ENCODE data around the gene PTPRN2. TPM values are rescaled to one million over a fixed set of nuclear protein-coding genes. Genes with fewer than 3 reads are reported as not detected.

PTPRN2 gene
- total and polyA plus RNA-seq, 2 of the 13 experiments (the other 11 are each of a cell fraction or from before 2014, with no cell fraction given) = 2.5 to 24.2 TPM

DNA sequence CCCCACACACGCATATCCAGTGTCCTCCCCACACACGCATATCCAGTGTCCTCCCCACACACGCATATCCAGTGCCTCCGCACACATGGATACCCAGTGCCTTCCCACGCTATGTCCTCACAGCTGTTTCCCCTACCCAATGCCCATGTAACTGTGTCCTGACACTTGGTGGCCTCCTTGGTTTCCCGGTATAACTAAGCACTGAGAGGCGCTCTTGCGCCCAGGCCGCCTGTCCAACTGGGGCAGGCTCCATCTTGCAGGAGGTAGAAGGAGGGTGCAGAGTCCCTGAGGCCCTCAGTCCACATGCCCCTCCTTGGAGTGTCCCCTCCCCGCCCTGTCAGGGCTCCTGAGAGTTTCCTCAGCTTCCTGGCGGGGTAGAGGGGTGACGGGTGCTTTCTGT, 715.2 kb downstream of the PTPRN2 start:
- POLR2A ChIA-PET = no interaction called here
- intact Hi-C loops (cut with micrococcal nuclease; ENCODE audit: unreplicated experiment) = no loop called here
- ATAC-seq = no peak

More for the DNA sequence above, 715.2 kb downstream of the PTPRN2 start:
- H3K79me2 ChIP-seq (ENCODE audit: insufficient read depth, low read length) = no peaks in the 10 kb centered on the region
- peaks cover 2 to 5% of the 10 kb centered on the region in 2 experiments; a peak in 3 of 5 replicates for H3K27me3 ChIP-seq (ENCODE audit: control insufficient read depth in 1 of 2, insufficient read depth in 2 of 2, low read length in 2 of 2)
- H3K4me3 ChIP-seq (replicated peaks in 1 of 3; ENCODE audit: insufficient read depth in 1 of 3, low read depth in 2 of 3, low read length in 3 of 3) = no peak overlapping the region
- no peak for DNase-seq (ENCODE audit: low spot score)
- no peak for FAIRE-seq
- TF ChIP-seq ZNF207 (IDR thresholded peaks at IDR 0.05; ENCODE audit: borderline replicate concordance) (no peak), ATF7 (IDR thresholded peaks at IDR 0.05) (no peak), ATF7 (CRISPR knock-in tag; IDR thresholded peaks at IDR 0.05) (no peak), ZNF446 (CRISPR knock-in tag; IDR thresholded peaks at IDR 0.05) (no peak), NR3C1 (CRISPR knock-in tag; IDR thresholded peaks at IDR 0.05) (no peak)
- TF ChIP-seq, protein P1, sequence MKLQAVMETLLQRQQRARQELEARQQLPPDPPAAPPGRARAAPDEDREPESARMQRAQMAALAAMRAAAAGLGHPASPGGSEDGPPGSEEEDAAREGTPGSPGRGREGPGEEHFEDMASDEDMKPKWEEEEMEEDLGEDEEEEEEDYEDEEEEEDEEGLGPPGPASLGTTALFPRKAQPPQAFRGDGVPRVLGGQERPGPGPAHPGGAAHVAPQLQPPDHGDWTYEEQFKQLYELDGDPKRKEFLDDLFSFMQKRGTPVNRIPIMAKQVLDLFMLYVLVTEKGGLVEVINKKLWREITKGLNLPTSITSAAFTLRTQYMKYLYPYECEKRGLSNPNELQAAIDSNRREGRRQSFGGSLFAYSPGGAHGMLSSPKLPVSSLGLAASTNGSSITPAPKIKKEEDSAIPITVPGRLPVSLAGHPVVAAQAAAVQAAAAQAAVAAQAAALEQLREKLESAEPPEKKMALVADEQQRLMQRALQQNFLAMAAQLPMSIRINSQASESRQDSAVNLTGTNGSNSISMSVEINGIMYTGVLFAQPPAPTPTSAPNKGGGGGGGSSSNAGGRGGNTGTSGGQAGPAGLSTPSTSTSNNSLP (IDR thresholded peaks at IDR 0.05; ENCODE audit: low read depth, low read length) = no peak
- TF ChIP-seq, protein P2, sequence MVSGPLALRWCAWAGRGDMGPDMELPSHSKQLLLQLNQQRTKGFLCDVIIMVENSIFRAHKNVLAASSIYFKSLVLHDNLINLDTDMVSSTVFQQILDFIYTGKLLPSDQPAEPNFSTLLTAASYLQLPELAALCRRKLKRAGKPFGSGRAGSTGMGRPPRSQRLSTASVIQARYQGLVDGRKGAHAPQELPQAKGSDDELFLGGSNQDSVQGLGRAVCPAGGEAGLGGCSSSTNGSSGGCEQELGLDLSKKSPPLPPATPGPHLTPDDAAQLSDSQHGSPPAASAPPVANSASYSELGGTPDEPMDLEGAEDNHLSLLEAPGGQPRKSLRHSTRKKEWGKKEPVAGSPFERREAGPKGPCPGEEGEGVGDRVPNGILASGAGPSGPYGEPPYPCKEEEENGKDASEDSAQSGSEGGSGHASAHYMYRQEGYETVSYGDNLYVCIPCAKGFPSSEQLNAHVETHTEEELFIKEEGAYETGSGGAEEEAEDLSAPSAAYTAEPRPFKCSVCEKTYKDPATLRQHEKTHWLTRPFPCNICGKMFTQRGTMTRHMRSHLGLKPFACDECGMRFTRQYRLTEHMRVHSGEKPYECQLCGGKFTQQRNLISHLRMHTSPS (CRISPR knock-in tag; IDR thresholded peaks at IDR 0.05; ENCODE audit: low read depth) = no peak
- TF ChIP-seq, protein P3, sequence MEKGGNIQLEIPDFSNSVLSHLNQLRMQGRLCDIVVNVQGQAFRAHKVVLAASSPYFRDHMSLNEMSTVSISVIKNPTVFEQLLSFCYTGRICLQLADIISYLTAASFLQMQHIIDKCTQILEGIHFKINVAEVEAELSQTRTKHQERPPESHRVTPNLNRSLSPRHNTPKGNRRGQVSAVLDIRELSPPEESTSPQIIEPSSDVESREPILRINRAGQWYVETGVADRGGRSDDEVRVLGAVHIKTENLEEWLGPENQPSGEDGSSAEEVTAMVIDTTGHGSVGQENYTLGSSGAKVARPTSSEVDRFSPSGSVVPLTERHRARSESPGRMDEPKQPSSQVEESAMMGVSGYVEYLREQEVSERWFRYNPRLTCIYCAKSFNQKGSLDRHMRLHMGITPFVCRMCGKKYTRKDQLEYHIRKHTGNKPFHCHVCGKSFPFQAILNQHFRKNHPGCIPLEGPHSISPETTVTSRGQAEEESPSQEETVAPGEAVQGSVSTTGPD (CRISPR knock-in tag; IDR thresholded peaks at IDR 0.05) = no peak
- peaks cover 11% of the 10 kb centered on the region for H4K20me1 ChIP-seq (ENCODE audit: insufficient read depth, low read length)
- no peak overlapping the region for H3K9ac ChIP-seq (ENCODE audit: insufficient read depth, low read depth, low read length)
- no peaks in the 10 kb centered on the region for H3K9me3 ChIP-seq (ENCODE audit: low read length)
- H3K4me2 ChIP-seq (ENCODE audit: low read depth, low read length) = no peak overlapping the region
- no peak overlapping the region for H2AFZ ChIP-seq (ENCODE audit: low read length)
- no peak overlapping the region for H3K27ac ChIP-seq (ENCODE audit: extremely low read length, insufficient read depth, low read length)
- no peaks in the 10 kb centered on the region for H3K36me3 ChIP-seq (replicated peaks in 1 of 2; ENCODE audit: control insufficient read depth in 1 of 2, insufficient read depth in 2 of 2, low read length in 2 of 2)
- WGBS (ENCODE audit: low lambda C conversion rate) = 89% methylated on average over 10 of the region's 12 CpGs
- CTCF ChIA-PET (ENCODE audit: low intra/inter-chr PET ratio, low total read pairs) = no interaction called here
- no TSS peak for BruUV-seq (replicated peaks)
- in situ Hi-C loops (cut with HindIII; ENCODE audit: extremely low pct_ligation_motif_present, low pct_unique_long_range_greater_than_20kb) = loop anchor here (10.0 kb wide), 1 partner anchor 448 kb away; no protein-coding TSS in a partner anchor
- no peaks in the 10 kb centered on the region for H3K4me1 ChIP-seq (ENCODE audit: insufficient read depth, low read length)
